H7 (cell line): ENCODE results near the gene MFRP. TPM values are rescaled to one million over a fixed set of nuclear protein-coding genes. Genes with fewer than 3 reads are reported as not detected.

ENCODE experiments used
- DNase-seq: peaks from one replicate; pipeline ENCODE4 v3.0.0; 2012
- H3K27me3 ChIP-seq: 2 replicates; pipeline ENCODE4 v1.6.0; 2011; ENCODE audit warnings: mild to moderate bottlenecking, low read length; ENCODE audit not compliant: control insufficient read depth, insufficient read depth
- H3K36me3 ChIP-seq: replicated peaks from 2 replicates; pipeline ENCODE4 v1.5.1; 2011; ENCODE audit warnings: low read length; ENCODE audit not compliant: control insufficient read depth, insufficient read depth
- H3K4me3 ChIP-seq: 2 replicates; pipeline ENCODE4 v1.5.1; 2011; ENCODE audit warnings: low read depth, mild to moderate bottlenecking, control low read depth, low read length, moderate library complexity; ENCODE audit not compliant: insufficient read depth
- total RNA-seq: library from RNA; depleted of rRNA; stranded (reverse); fragments of >200 nt; shearing (Covaris generic); gene quantifications from 2 replicates; pipeline ENCODE4 v1.2.3, GENCODE V29; 2014; rRNA removed

MFRP gene
- total RNA-seq, 1 experiment from 2014 or later, result not detected

GRCh38 chr11:119297938-119298337 lies 48.6 kb downstream of the MFRP start:
- Histone ChIP-seq H3K36me3 (peaks cover 34% of the 10 kb centered on the region), H3K27me3 (no peaks in the 10 kb centered on the region), H3K4me3 (no peak overlapping the region)
- no peak for DNase-seq

- no peak for DNase-seq
These were observed 51.3 kb downstream of the MFRP start for GRCh38 chr11:119295178-119295577.

GRCh38 chr11:119293461-119293860 lies 53.0 kb downstream of the MFRP start:
- no peak overlapping the region for H3K4me3 ChIP-seq
- no peaks in the 10 kb centered on the region for H3K27me3 ChIP-seq
- H3K36me3 ChIP-seq, result peaks cover 9% of the 10 kb centered on the region
- DNase-seq, result no peak

More at GRCh38 chr11:119295178-119295577, 51.3 kb downstream of the MFRP start:
- Histone ChIP-seq H3K27me3 (no peaks in the 10 kb centered on the region), H3K4me3 (no peak overlapping the region), H3K36me3 (peaks cover 23% of the 10 kb centered on the region)

- no peak for DNase-seq
- H3K27me3 ChIP-seq, result no peaks in the 10 kb centered on the region
- H3K4me3 ChIP-seq, result no peak overlapping the region
- H3K36me3 ChIP-seq, result peaks cover 2% of the 10 kb centered on the region
These were observed 55.5 kb downstream of the MFRP start for GRCh38 chr11:119290894-119291497.

Other genes starting within 250 kb of the MFRP start
- 30.7 and 44.3 TPM in 2 replicates for gene DPAGT1, start 244.9 kb downstream of the MFRP start, total RNA-seq
- 4.8 and 7.0 TPM in 2 replicates for gene C2CD2L, start 239.4 kb downstream of the MFRP start, total RNA-seq
- gene HINFP, start 225.1 kb downstream of the MFRP start, total RNA-seq, result 21.2 and 33.2 TPM in 2 replicates
- 0.31 and 0.37 TPM in 2 replicates for gene ABCG4, start 197.7 kb downstream of the MFRP start, total RNA-seq
- 34.0 and 44.0 TPM in 2 replicates for gene NLRX1, start 178.0 kb downstream of the MFRP start, total RNA-seq
- gene NHERF4, start 161.2 kb downstream of the MFRP start, total RNA-seq, result not detected in 2 replicates
- 16.1 and 23.6 TPM in 2 replicates for gene CBL, start 140.4 kb downstream of the MFRP start, total RNA-seq
- gene MCAM, start 29.6 kb downstream of the MFRP start, total RNA-seq, result 45.5 and 59.3 TPM in 2 replicates
- 26.4 and 28.9 TPM in 2 replicates for gene RNF26, start 12.2 kb downstream of the MFRP start, total RNA-seq
- gene C1QTNF5, start 5.8 kb downstream of the MFRP start, total RNA-seq, result 2.1 TPM in 2 replicates
- 2.7 and 2.8 TPM in 2 replicates for gene USP2, start 35.0 kb upstream of the MFRP start, total RNA-seq
- 305 and 319 TPM in 2 replicates for gene THY1, start 76.5 kb upstream of the MFRP start, total RNA-seq